GM23338 (cell line): ENCODE results near the gene CDR2.

Source experiments
- CREB1 ChIP-seq: fragments of 250-450 bp; sonication (Bioruptor Pico); IDR thresholded peaks from 2 replicates; pipeline ENCODE4 v1.5.0; 2020; ENCODE audit warnings: low read depth, mild to moderate bottlenecking, moderate library complexity
- CTCF ChIP-seq, 2 experiments: fragments of 200-600 bp in 1 of 2; sonication (generic) in 1 of 2; conservative IDR thresholded peaks; 2 replicates each; pipeline versions ENCODE4 v1.5.1 to v1.6.1; 2016 to 2017; ENCODE audit warnings: antibody characterized with exemption in 2 of 2, low read depth in 2 of 2, mild to moderate bottlenecking in 2 of 2, moderate library complexity in 1 of 2
- ETS1 ChIP-seq: IDR thresholded peaks from 2 replicates; pipeline ENCODE4 v1.6.1; 2016; ENCODE audit warnings: antibody characterized with exemption
- EZH2 ChIP-seq: fragments of 200-600 bp; sonication (generic); IDR thresholded peaks from one replicate; pipeline ENCODE4 v1.8.0; 2017; ENCODE audit warnings: antibody characterized with exemption, mild to moderate bottlenecking, low read depth; ENCODE audit not compliant: unreplicated experiment
- EZH2phosphoT487 ChIP-seq: fragments of 200-600 bp; sonication (generic); IDR thresholded peaks from one replicate; pipeline ENCODE4 v1.8.1; 2018; ENCODE audit warnings: antibody characterized with exemption; ENCODE audit not compliant: unreplicated experiment
- JUNB ChIP-seq: IDR thresholded peaks from one replicate; pipeline ENCODE4 v1.6.1; 2016; ENCODE audit warnings: antibody characterized with exemption; ENCODE audit not compliant: unreplicated experiment
- NANOG ChIP-seq: IDR thresholded peaks from 2 replicates; pipeline ENCODE4 v1.6.1; 2016; ENCODE audit warnings: antibody characterized with exemption, borderline replicate concordance
- POLR2AphosphoS5 ChIP-seq: IDR thresholded peaks from 2 replicates; pipeline ENCODE4 v1.6.1; 2016; ENCODE audit warnings: antibody characterized with exemption, low read depth
- REST ChIP-seq: IDR thresholded peaks from one replicate; pipeline ENCODE4 v1.6.1; 2018; ENCODE audit warnings: antibody characterized with exemption; ENCODE audit not compliant: unreplicated experiment
- ZNF114 ChIP-seq: fragments of 250-450 bp; sonication (Bioruptor Pico); IDR thresholded peaks from 2 replicates; pipeline ENCODE4 v1.5.0; 2020; ENCODE audit warnings: mild to moderate bottlenecking, moderate library complexity
- ZNF462 ChIP-seq: fragments of 250-450 bp; sonication (Bioruptor Pico); IDR thresholded peaks from 2 replicates; pipeline ENCODE4 v1.5.0; 2020; ENCODE audit warnings: mild to moderate bottlenecking, moderate library complexity

GRCh38 chr16:22395960-22396359 lies 21.5 kb upstream of the CDR2 start:
- TF ChIP-seq CTCF (conservative IDR thresholded peaks at IDR 0.05; ENCODE audit: low read depth in 2 of 2): no peak
- TF ChIP-seq ETS1: no peak
- TF ChIP-seq JUNB: no peak
- TF ChIP-seq POLR2AphosphoS5: no peak
- TF ChIP-seq EZH2phosphoT487: no peak
- no peak for TF ChIP-seq ZNF114 (CRISPR knock-in tag)
- no peak for TF ChIP-seq EZH2
- TF ChIP-seq ZNF462 (CRISPR knock-in tag): no peak
- no peak for TF ChIP-seq REST
- no peak for TF ChIP-seq CREB1 (CRISPR knock-in tag)
- no peak for TF ChIP-seq NANOG
